ENCODE data around the gene PRR5L.

PRR5L gene

DNA sequence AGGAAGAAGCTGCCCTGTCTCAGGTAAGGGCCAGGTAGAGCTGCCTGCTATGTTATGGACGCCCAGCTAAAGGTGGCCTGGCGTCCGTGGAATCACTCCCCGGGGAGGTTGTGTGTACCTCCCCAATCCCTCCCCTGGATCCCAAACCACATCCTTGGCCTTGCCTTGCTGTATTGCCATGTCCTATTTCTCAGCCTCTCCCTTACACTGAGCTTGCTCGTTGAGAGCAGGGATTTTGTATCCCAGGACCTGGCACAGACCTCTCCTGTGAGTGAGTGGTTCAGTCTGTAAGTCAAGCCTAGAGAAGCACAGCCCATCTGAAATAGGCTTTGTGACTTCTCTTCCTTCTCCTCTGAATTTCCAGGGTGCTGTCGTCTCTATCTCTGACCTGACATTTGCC lies 160.1 kb downstream of the PRR5L start:
- no peak for TF ChIP-seq PAX5 (IDR thresholded peaks at IDR 0.05; ENCODE audit: insufficient read depth, low read length, severe bottlenecking)
- TF ChIP-seq TAF1 (IDR thresholded peaks at IDR 0.05; ENCODE audit: low read depth, low read length) = no peak
- no peak for TF ChIP-seq POLR2A (IDR thresholded peaks at IDR 0.05; ENCODE audit: low read depth, low read length)
- no peak for TF ChIP-seq POU2F2 (IDR thresholded peaks at IDR 0.05; ENCODE audit: low read depth, low read length)
- TF ChIP-seq POLR2AphosphoS5 (IDR thresholded peaks at IDR 0.05; ENCODE audit: low read depth, low read length) = no peak
- no peak for TF ChIP-seq SPI1 (IDR thresholded peaks at IDR 0.05; ENCODE audit: low read depth, low read length)
- DNase-seq (ENCODE audit: insufficient read length, low spot score) (no peak), FAIRE-seq (no peak)

GRCh38 chr11:36458129-36458915 lies 162.2 kb downstream of the PRR5L start:
- DNase-seq (ENCODE audit: insufficient read length, low spot score) = no peak
- FAIRE-seq = no peak
- TF ChIP-seq TAF1 (IDR thresholded peaks at IDR 0.05; ENCODE audit: low read depth, low read length) (no peak), SPI1 (IDR thresholded peaks at IDR 0.05; ENCODE audit: low read depth, low read length) (no peak), POU2F2 (IDR thresholded peaks at IDR 0.05; ENCODE audit: low read depth, low read length) (no peak), POLR2A (IDR thresholded peaks at IDR 0.05; ENCODE audit: low read depth, low read length) (no peak), PAX5 (IDR thresholded peaks at IDR 0.05; ENCODE audit: insufficient read depth, low read length, severe bottlenecking) (no peak), POLR2AphosphoS5 (IDR thresholded peaks at IDR 0.05; ENCODE audit: low read depth, low read length) (no peak)

GRCh38 chr11:36459046-36459445 lies 163.0 kb downstream of the PRR5L start:
- DNase-seq (ENCODE audit: insufficient read length, low spot score) = no peak
- no peak for FAIRE-seq
- TF ChIP-seq PAX5 (IDR thresholded peaks at IDR 0.05; ENCODE audit: insufficient read depth, low read length, severe bottlenecking) (no peak), POU2F2 (IDR thresholded peaks at IDR 0.05; ENCODE audit: low read depth, low read length) (no peak), POLR2AphosphoS5 (IDR thresholded peaks at IDR 0.05; ENCODE audit: low read depth, low read length) (no peak), POLR2A (IDR thresholded peaks at IDR 0.05; ENCODE audit: low read depth, low read length) (no peak), TAF1 (IDR thresholded peaks at IDR 0.05; ENCODE audit: low read depth, low read length) (no peak), SPI1 (IDR thresholded peaks at IDR 0.05; ENCODE audit: low read depth, low read length) (no peak)

DNA sequence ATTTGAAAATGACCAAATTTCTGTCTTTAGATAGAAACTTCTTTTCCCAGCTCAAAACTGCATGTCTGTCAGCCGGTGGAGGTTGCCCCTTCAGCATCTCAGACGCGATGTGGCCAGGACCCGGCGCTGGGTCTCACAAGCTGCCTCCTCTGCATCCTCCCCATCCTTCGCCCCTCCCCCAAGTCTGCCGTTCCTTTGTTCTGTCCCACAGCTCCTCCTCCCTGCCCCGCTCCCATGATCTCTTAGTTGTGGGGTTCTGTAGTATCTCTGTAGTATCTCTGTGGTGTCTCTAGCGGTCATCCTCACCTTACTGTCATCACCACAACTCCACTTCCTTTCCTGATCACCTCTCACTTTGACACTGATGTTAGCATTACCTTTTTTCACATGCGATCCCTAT lies 164.1 kb downstream of the PRR5L start:
- no peak for TF ChIP-seq POLR2A (IDR thresholded peaks at IDR 0.05; ENCODE audit: low read depth, low read length)
- TF ChIP-seq TAF1 (IDR thresholded peaks at IDR 0.05; ENCODE audit: low read depth, low read length) = no peak
- no peak for TF ChIP-seq SPI1 (IDR thresholded peaks at IDR 0.05; ENCODE audit: low read depth, low read length)
- TF ChIP-seq POU2F2 (IDR thresholded peaks at IDR 0.05; ENCODE audit: low read depth, low read length) = no peak
- TF ChIP-seq POLR2AphosphoS5 (IDR thresholded peaks at IDR 0.05; ENCODE audit: low read depth, low read length) = no peak
- TF ChIP-seq PAX5 (IDR thresholded peaks at IDR 0.05; ENCODE audit: insufficient read depth, low read length, severe bottlenecking) = no peak
- DNase-seq (ENCODE audit: insufficient read length, low spot score) (no peak), FAIRE-seq (no peak)

GRCh38 chr11:36462321-36462720 lies 166.2 kb downstream of the PRR5L start:
- no peak for TF ChIP-seq PAX5 (IDR thresholded peaks at IDR 0.05; ENCODE audit: insufficient read depth, low read length, severe bottlenecking)
- TF ChIP-seq POU2F2 (IDR thresholded peaks at IDR 0.05; ENCODE audit: low read depth, low read length) = no peak
- no peak for TF ChIP-seq SPI1 (IDR thresholded peaks at IDR 0.05; ENCODE audit: low read depth, low read length)
- no peak for TF ChIP-seq TAF1 (IDR thresholded peaks at IDR 0.05; ENCODE audit: low read depth, low read length)
- TF ChIP-seq POLR2AphosphoS5 (IDR thresholded peaks at IDR 0.05; ENCODE audit: low read depth, low read length) = no peak
- no peak for TF ChIP-seq POLR2A (IDR thresholded peaks at IDR 0.05; ENCODE audit: low read depth, low read length)
- FAIRE-seq (no peak), DNase-seq (ENCODE audit: insufficient read length, low spot score) (no peak)

GRCh38 chr11:36463781-36464180 lies 167.7 kb downstream of the PRR5L start:
- DNase-seq (ENCODE audit: insufficient read length, low spot score) (no peak), FAIRE-seq (no peak)
- TF ChIP-seq PAX5 (IDR thresholded peaks at IDR 0.05; ENCODE audit: insufficient read depth, low read length, severe bottlenecking) (no peak), SPI1 (IDR thresholded peaks at IDR 0.05; ENCODE audit: low read depth, low read length) (no peak), TAF1 (IDR thresholded peaks at IDR 0.05; ENCODE audit: low read depth, low read length) (no peak), POLR2A (IDR thresholded peaks at IDR 0.05; ENCODE audit: low read depth, low read length) (no peak), POU2F2 (IDR thresholded peaks at IDR 0.05; ENCODE audit: low read depth, low read length) (no peak), POLR2AphosphoS5 (IDR thresholded peaks at IDR 0.05; ENCODE audit: low read depth, low read length) (no peak)

- FAIRE-seq (no peak), DNase-seq (ENCODE audit: insufficient read length, low spot score) (no peak)
- TF ChIP-seq PAX5 (IDR thresholded peaks at IDR 0.05; ENCODE audit: insufficient read depth, low read length, severe bottlenecking) = no peak
- TF ChIP-seq POLR2AphosphoS5 (IDR thresholded peaks at IDR 0.05; ENCODE audit: low read depth, low read length) = no peak
- TF ChIP-seq POLR2A (IDR thresholded peaks at IDR 0.05; ENCODE audit: low read depth, low read length) = no peak
- TF ChIP-seq POU2F2 (IDR thresholded peaks at IDR 0.05; ENCODE audit: low read depth, low read length) = no peak
- no peak for TF ChIP-seq SPI1 (IDR thresholded peaks at IDR 0.05; ENCODE audit: low read depth, low read length)
- no peak for TF ChIP-seq TAF1 (IDR thresholded peaks at IDR 0.05; ENCODE audit: low read depth, low read length)
These were observed 168.6 kb downstream of the PRR5L start for GRCh38 chr11:36464720-36465119.

DNA sequence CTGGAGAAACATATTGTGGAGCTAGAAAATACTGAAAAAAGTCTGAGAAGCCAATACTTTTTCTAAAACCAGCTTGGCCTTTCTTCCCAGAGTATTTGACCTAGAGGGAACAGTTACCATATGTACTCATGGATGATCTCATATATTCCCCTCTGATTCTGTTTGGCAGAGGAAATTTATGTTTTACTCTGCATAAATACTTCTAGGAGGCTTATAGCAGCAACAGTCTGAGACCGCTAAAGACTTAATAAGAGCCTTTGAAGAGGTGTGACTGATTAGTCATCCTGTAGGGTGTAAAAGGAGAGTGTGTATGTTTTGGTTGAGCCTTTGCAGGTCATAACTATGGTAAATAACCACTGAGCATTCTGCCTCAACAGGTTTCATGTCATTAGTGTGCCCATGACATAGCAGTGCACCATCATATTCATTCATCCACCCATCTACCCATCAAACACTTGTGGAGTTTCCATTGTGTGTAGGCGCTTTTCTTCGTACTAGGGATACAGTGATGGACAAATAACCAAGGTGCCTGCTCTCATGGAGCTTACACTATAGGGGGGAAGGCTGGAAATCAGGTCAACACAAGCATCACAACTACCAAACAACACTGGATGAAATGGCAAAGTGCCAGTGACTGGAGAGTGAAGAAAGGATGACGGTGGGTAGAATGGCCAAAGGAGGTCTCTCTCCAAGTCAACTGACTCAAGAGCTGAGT lies 169.5 kb downstream of the PRR5L start:
- no peak for DNase-seq (ENCODE audit: insufficient read length, low spot score)
- FAIRE-seq = no peak
- TF ChIP-seq POLR2A (IDR thresholded peaks at IDR 0.05; ENCODE audit: low read depth, low read length) (no peak), SPI1 (IDR thresholded peaks at IDR 0.05; ENCODE audit: low read depth, low read length) (no peak), TAF1 (IDR thresholded peaks at IDR 0.05; ENCODE audit: low read depth, low read length) (no peak), POLR2AphosphoS5 (IDR thresholded peaks at IDR 0.05; ENCODE audit: low read depth, low read length) (no peak), PAX5 (IDR thresholded peaks at IDR 0.05; ENCODE audit: insufficient read depth, low read length, severe bottlenecking) (no peak), POU2F2 (IDR thresholded peaks at IDR 0.05; ENCODE audit: low read depth, low read length) (no peak)

GRCh38 chr11:36467012-36467411 lies 170.9 kb downstream of the PRR5L start:
- DNase-seq (ENCODE audit: insufficient read length, low spot score) (no peak), FAIRE-seq (no peak)
- TF ChIP-seq TAF1 (IDR thresholded peaks at IDR 0.05; ENCODE audit: low read depth, low read length) (no peak), PAX5 (IDR thresholded peaks at IDR 0.05; ENCODE audit: insufficient read depth, low read length, severe bottlenecking) (no peak), SPI1 (IDR thresholded peaks at IDR 0.05; ENCODE audit: low read depth, low read length) (no peak), POLR2AphosphoS5 (IDR thresholded peaks at IDR 0.05; ENCODE audit: low read depth, low read length) (no peak), POLR2A (IDR thresholded peaks at IDR 0.05; ENCODE audit: low read depth, low read length) (no peak), POU2F2 (IDR thresholded peaks at IDR 0.05; ENCODE audit: low read depth, low read length) (no peak)

Data from GM12891 (cell line).